DND-41 (cell line): ENCODE results near the gene PYM1.

Source experiments
- ATAC-seq: fragments of 200-7000 bp; cut with Tn5 transposase; 3 replicates; pipeline ENCODE4 v1.9.1; 2021; ENCODE audit warnings: low read depth; ENCODE audit not compliant: insufficient read depth
- DNase-seq: peaks from one replicate; pipeline ENCODE4 v3.0.0-alpha.2; 2020
- H2AFZ ChIP-seq: 2 replicates; pipeline ENCODE4 v1.6.0; 2012; ENCODE audit warnings: low read depth, low read length
- H3K27ac ChIP-seq: 2 replicates; pipeline ENCODE4 v1.5.1; 2012; ENCODE audit warnings: low read length, inconsistent platforms
- H3K27me3 ChIP-seq: fragments of 200-600 bp; sonication (generic); 2 replicates; pipeline ENCODE4 v1.6.0; 2012; ENCODE audit warnings: low read length, mild to moderate bottlenecking, inconsistent platforms; ENCODE audit not compliant: insufficient read depth, poor library complexity
- H3K36me3 ChIP-seq: 2 replicates; pipeline ENCODE4 v1.5.1; 2012; ENCODE audit warnings: low read length, inconsistent platforms; ENCODE audit not compliant: insufficient read depth
- H3K4me1 ChIP-seq: 2 replicates; pipeline ENCODE4 v1.5.1; 2012; ENCODE audit warnings: mild to moderate bottlenecking, low read length; ENCODE audit not compliant: insufficient read depth
- H3K4me2 ChIP-seq: 2 replicates; pipeline ENCODE4 v1.6.0; 2012; ENCODE audit warnings: mild to moderate bottlenecking, moderate library complexity, low read length, inconsistent platforms; ENCODE audit not compliant: insufficient read depth
- H3K4me3 ChIP-seq, 2 experiments: fragments of 200-600 bp in 1 of 2; shearing (Covaris generic) in 1 of 2; 2 replicates each; pipeline ENCODE4 v1.5.1; 2012 to 2016; ENCODE audit warnings: inconsistent platforms in 2 of 2, low read length in 2 of 2, mild to moderate bottlenecking in 2 of 2, low read depth in 1 of 2, moderate library complexity in 1 of 2
- H3K79me2 ChIP-seq: 2 replicates; pipeline ENCODE4 v1.6.0; 2012; ENCODE audit warnings: low read length, inconsistent platforms; ENCODE audit not compliant: insufficient read depth
- H3K9ac ChIP-seq: 2 replicates; pipeline ENCODE4 v1.6.0; 2012; ENCODE audit warnings: low read depth, mild to moderate bottlenecking, inconsistent platforms, low read length, moderate library complexity
- H3K9me3 ChIP-seq: 2 replicates; pipeline ENCODE4 v1.5.1; 2012; ENCODE audit warnings: low read length, moderate library complexity, mild to moderate bottlenecking, inconsistent platforms; ENCODE audit not compliant: insufficient read depth, severe bottlenecking
- H4K20me1 ChIP-seq: 2 replicates; pipeline ENCODE4 v1.6.0; 2012; ENCODE audit warnings: low read length; ENCODE audit not compliant: insufficient read depth
- EZH2 ChIP-seq: IDR thresholded peaks from 3 replicates; pipeline ENCODE4 v1.6.1; 2012; ENCODE audit warnings: borderline replicate concordance, low read depth, mild to moderate bottlenecking, moderate library complexity, low read length, inconsistent platforms; ENCODE audit not compliant: severe bottlenecking
- TF ChIP-seq, protein P1 (sequence below): IDR thresholded peaks from 2 replicates; pipeline ENCODE4 v1.5.1; 2012; ENCODE audit warnings: borderline replicate concordance, low read length, moderate library complexity, mild to moderate bottlenecking; ENCODE audit not compliant: poor library complexity, severe bottlenecking; ENCODE audit errors: extremely low read depth

Gene PYM1

DNA sequence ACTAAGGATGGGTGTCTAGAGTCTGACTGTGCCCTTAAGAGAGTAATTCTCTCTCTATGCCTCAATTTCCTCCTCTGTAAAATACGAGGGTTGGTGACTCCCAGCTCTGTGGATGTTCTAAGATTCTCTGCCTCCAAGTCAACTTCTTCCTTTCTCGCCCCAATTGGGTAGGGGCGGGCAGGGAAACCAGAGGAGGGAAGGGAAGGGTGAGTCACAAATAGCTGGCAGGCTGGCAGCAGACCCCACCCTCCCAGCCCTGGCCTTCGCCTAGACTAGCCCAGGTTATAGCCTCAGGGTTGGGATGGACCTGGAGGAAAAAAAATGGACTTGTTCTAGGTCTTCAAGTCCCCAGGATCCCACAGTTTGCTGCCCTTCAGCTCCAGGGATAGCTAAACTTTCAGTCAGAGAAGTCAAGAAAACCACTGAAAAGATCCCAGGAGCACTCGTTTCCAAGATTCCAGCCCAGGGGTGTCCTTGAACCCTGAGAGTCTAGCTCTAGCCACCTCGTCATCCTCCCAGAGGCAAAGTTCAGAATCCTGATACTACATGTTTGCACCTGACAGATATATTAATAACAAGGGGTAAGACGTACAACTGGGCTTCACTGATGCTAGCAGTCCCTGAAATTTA is 5.6 kb upstream of the PYM1 start:
- DNase-seq (no peak), ATAC-seq (no peak)
- Histone ChIP-seq H3K9ac (peak overlapping the region; percentile 88), H3K36me3 (peaks cover 62% of the 10 kb centered on the region), H3K9me3 (no peaks in the 10 kb centered on the region), H2AFZ (no peak overlapping the region), H3K79me2 (peaks cover 70% of the 10 kb centered on the region), H3K4me3 (peak overlapping the region; percentile 74 to 80; a peak in 3 of 4 replicates), H3K27me3 (no peaks in the 10 kb centered on the region), H3K27ac (peak overlapping the region; percentile 96), H4K20me1 (peaks cover 60% of the 10 kb centered on the region), H3K4me1 (peaks cover 61% of the 10 kb centered on the region), H3K4me2 (peak overlapping the region; percentile 94)
- no peak for TF ChIP-seq EZH2
- TF ChIP-seq, protein P1, sequence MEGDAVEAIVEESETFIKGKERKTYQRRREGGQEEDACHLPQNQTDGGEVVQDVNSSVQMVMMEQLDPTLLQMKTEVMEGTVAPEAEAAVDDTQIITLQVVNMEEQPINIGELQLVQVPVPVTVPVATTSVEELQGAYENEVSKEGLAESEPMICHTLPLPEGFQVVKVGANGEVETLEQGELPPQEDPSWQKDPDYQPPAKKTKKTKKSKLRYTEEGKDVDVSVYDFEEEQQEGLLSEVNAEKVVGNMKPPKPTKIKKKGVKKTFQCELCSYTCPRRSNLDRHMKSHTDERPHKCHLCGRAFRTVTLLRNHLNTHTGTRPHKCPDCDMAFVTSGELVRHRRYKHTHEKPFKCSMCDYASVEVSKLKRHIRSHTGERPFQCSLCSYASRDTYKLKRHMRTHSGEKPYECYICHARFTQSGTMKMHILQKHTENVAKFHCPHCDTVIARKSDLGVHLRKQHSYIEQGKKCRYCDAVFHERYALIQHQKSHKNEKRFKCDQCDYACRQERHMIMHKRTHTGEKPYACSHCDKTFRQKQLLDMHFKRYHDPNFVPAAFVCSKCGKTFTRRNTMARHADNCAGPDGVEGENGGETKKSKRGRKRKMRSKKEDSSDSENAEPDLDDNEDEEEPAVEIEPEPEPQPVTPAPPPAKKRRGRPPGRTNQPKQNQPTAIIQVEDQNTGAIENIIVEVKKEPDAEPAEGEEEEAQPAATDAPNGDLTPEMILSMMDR: no peak

DNA sequence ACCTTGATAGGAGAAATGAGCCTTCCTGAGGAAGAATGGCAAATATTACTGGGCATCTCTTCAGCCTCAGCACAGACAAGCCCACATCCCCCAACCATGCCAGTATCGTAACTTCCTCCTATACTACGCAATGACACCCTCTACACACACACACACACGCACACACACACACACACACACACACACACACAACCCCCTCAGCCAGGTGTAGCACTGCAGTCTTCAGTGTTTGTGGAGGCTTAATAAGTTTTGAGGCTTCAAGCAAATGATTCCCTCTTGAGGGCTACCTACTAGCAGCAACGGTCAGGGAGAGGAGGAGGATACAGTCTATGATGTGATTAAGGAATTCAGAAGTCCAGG is 4.8 kb upstream of the PYM1 start:
- H3K9ac ChIP-seq: peak overlapping the region; percentile 88
- peaks cover 77% of the 10 kb centered on the region for H3K79me2 ChIP-seq
- H3K27ac ChIP-seq: peak overlapping the region; percentile 96
- peaks cover 61% of the 10 kb centered on the region for H3K4me1 ChIP-seq
- peaks cover 55% of the 10 kb centered on the region for H3K36me3 ChIP-seq
- H4K20me1 ChIP-seq: peaks cover 54% of the 10 kb centered on the region
- no peaks in the 10 kb centered on the region for H3K9me3 ChIP-seq
- no peak for ATAC-seq
- no peak overlapping the region for H2AFZ ChIP-seq
- DNase-seq: peak; percentile 53
- H3K4me3 ChIP-seq: peak overlapping the region; percentile 74 to 80; a peak in 3 of 4 replicates
- no peaks in the 10 kb centered on the region for H3K27me3 ChIP-seq
- TF ChIP-seq EZH2: no peak
- TF ChIP-seq, protein P1: no peak
- H3K4me2 ChIP-seq: peak overlapping the region; percentile 94

DNA sequence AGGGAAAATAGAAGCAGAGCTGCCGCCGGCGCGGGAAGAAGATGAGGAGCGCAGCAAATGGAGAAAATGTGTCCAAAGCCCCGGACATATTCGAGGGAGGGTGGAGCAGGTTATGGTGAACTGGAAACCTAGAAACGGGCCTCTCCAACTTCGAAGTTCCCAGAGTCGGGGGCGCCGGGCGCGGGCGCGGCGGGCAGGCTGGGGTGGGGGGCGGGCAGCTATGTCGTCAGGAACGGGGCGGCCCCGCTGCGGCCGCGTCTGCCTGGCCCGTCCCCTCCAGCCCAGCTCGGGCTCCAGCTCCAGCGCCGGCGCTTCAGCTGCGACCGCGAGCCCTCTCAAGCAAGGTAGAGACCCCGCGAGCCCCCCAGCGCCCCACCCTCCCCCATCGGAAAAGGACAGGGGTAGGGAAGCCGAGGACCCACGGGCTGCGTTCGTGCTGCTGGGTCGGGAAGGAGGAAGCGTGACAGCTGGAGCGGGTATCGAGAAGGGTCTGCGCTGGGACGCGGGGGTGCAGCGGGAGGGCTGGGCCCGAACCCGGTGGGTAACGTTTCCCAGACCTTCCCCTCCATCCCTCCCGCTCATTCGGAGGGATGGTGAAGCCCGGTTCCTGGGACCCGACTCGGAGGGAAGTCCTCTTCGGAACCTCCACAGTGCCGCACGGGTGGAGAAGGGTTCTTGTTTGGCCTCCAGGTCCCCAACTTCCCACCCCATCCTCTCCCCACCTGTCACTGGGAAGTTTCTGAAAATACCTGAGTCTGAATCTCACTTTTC is 4.3 kb upstream of the PYM1 start:
- Histone ChIP-seq H2AFZ (peak overlapping the region; percentile 52), H3K27ac (peak overlapping the region; percentile 96), H3K79me2 (peaks cover 77% of the 10 kb centered on the region), H3K36me3 (peaks cover 53% of the 10 kb centered on the region), H3K4me2 (peak overlapping the region; percentile 94), H4K20me1 (peaks cover 49% of the 10 kb centered on the region), H3K4me1 (peaks cover 61% of the 10 kb centered on the region), H3K9me3 (no peaks in the 10 kb centered on the region), H3K27me3 (no peaks in the 10 kb centered on the region), H3K4me3 (peak overlapping the region; percentile 74 to 80), H3K9ac (peak overlapping the region; percentile 88)
- peak; percentile 59 for DNase-seq
- ATAC-seq: no peak
- TF ChIP-seq EZH2: no peak
- TF ChIP-seq, protein P1: no peak
